ENCODE results near the gene SMYD3. TPM values are rescaled to one million over a fixed set of nuclear protein-coding genes. Genes with fewer than 3 reads are reported as not detected.

SMYD3 gene
- total and polyA plus RNA-seq, 2 donors (not counting 3 experiments of a cell fraction or from before 2014, with no cell fraction given): 16.0 to 32.1 TPM

DNA sequence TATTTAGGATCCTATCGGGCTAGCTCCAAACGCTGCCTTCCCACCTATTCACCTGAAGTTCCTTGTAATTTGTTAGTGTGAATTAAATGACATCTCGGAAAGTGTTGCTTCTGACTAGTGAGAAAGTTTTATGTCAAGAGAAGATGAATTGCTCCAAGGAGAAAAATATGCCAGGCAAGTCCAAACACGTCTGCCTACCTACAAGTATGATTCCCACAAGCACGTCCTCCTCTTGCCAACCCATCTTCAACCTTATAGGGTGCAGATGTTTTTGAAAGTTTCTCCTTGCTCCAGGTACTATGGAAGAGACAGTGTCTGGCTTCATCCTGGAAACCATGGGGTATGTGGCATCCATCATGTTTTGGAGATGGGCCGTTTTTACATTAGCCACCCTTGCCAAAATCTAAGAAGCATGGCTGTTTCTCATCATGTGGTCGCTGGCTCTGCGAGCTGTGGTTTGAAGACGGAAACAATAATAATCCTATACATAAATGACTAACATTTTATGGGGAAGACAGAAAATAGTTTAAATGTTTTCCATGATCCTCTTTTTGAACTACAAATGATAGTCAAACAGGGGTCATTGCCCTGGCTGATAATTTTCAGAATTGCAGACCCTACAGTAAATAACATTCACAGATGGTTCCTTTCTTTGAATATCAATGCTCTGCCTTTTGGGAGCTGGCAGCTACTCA, 505.8 kb downstream of the SMYD3 start:
- DNase-seq (ENCODE audit: low read depth, low spot score) (no peak), FAIRE-seq (no peak)
- H3K36me3 ChIP-seq (ENCODE audit: control insufficient read depth in 2 of 2, extremely low read depth in 1 of 2, insufficient read depth in 2 of 2, low read length in 2 of 2): no peaks in the 10 kb centered on the region
- intact Hi-C loops (cut with micrococcal nuclease) (loop anchor here (5.0 to 10.0 kb wide), 2 partner anchors 206 to 909 kb away; no protein-coding TSS in a partner anchor), dilution Hi-C loops (cut with MboI; ENCODE audit: extremely low pct_ligation_motif_present, low sequenced_read_pairs) (no loop called here)
- BruUV-seq (replicated peaks): no TSS peak
- POLR2A ChIA-PET: interaction anchor here (0.6 kb wide), 1 partner anchor 8 kb away, joined by 3 read pairs; no protein-coding TSS in a partner anchor
- H3K9me3 ChIP-seq (replicated peaks; ENCODE audit: control insufficient read depth, insufficient read depth, low read length): no peaks in the 10 kb centered on the region
- H3K4me2 ChIP-seq (ENCODE audit: insufficient read depth, low read length): no peak overlapping the region
- H3K27ac ChIP-seq (ENCODE audit: insufficient read depth, low read depth, low read length): no peak overlapping the region
- no peaks in the 10 kb centered on the region for H3K4me1 ChIP-seq (ENCODE audit: control insufficient read depth, extremely low read depth, insufficient read depth, low read length)
- no peaks in the 10 kb centered on the region for H3K27me3 ChIP-seq (ENCODE audit: control insufficient read depth in 2 of 2, insufficient read depth in 2 of 2, low read length in 2 of 2)
- H2AFZ ChIP-seq (ENCODE audit: low read depth, low read length): no peak overlapping the region
- H3K79me2 ChIP-seq (ENCODE audit: control insufficient read depth, insufficient read depth, low read length): no peaks in the 10 kb centered on the region
- CTCF ChIA-PET: interaction anchor here (1.8 to 2.6 kb wide), 2 partner anchors 112 to 849 kb away, joined by 7 to 20 read pairs; no protein-coding TSS in a partner anchor
- no peak overlapping the region for H3K9ac ChIP-seq (replicated peaks; ENCODE audit: extremely low read depth, insufficient read depth, low read length)
- no peak for TF ChIP-seq JUN (IDR thresholded peaks at IDR 0.05; ENCODE audit: borderline replicate concordance, insufficient read depth, insufficient read length, low read depth)
- TF ChIP-seq EZH2 (IDR thresholded peaks at IDR 0.05; ENCODE audit: borderline replicate concordance, low read depth, low read length, severe bottlenecking): no peak
- TF ChIP-seq GATA2 (IDR thresholded peaks at IDR 0.05; ENCODE audit: insufficient read depth, insufficient read length, low read depth, low read length): no peak
- TF ChIP-seq POLR2AphosphoS5 (IDR thresholded peaks at IDR 0.05; ENCODE audit: insufficient read depth, low read depth, low read length): no peak
- no peak for TF ChIP-seq FOS (IDR thresholded peaks at IDR 0.05; ENCODE audit: borderline replicate concordance, insufficient read depth, low read length)
- TF ChIP-seq POLR2A (IDR thresholded peaks at IDR 0.05; ENCODE audit: low read depth, low read length): no peak
- TF ChIP-seq, protein P1, sequence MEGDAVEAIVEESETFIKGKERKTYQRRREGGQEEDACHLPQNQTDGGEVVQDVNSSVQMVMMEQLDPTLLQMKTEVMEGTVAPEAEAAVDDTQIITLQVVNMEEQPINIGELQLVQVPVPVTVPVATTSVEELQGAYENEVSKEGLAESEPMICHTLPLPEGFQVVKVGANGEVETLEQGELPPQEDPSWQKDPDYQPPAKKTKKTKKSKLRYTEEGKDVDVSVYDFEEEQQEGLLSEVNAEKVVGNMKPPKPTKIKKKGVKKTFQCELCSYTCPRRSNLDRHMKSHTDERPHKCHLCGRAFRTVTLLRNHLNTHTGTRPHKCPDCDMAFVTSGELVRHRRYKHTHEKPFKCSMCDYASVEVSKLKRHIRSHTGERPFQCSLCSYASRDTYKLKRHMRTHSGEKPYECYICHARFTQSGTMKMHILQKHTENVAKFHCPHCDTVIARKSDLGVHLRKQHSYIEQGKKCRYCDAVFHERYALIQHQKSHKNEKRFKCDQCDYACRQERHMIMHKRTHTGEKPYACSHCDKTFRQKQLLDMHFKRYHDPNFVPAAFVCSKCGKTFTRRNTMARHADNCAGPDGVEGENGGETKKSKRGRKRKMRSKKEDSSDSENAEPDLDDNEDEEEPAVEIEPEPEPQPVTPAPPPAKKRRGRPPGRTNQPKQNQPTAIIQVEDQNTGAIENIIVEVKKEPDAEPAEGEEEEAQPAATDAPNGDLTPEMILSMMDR (IDR thresholded peaks at IDR 0.05; ENCODE audit: extremely low read depth in 1 of 2, insufficient read depth in 1 of 2, low read depth in 1 of 2, low read length in 2 of 2): no peak
- no peak for TF ChIP-seq MYC (IDR thresholded peaks at IDR 0.05; ENCODE audit: low read depth, low read length)
- H4K20me1 ChIP-seq (replicated peaks; ENCODE audit: control insufficient read depth, extremely low read depth, insufficient read depth, low read length): no peaks in the 10 kb centered on the region
- H3K4me3 ChIP-seq (replicated peaks in 1 of 3; ENCODE audit: insufficient read depth in 1 of 3, low read depth in 1 of 3, low read length in 3 of 3): no peak overlapping the region
- no peaks in the 10 kb centered on the region for H3K9me1 ChIP-seq (replicated peaks; ENCODE audit: control insufficient read depth, extremely low read depth, insufficient read depth, low read length)
